H9 (cell line): ENCODE results near the gene ACOT6. TPM values are rescaled to one million over a fixed set of nuclear protein-coding genes. Genes with fewer than 3 reads are reported as not detected.
A peak's percentile ranks its signal among the peaks of the same experiment; 100 is the strongest.

Experiments used
- DNase-seq: peaks from one replicate; pipeline ENCODE4 v3.0.0-alpha.2; 2017
- H2AFZ ChIP-seq: one replicate; pipeline ENCODE4 v1.6.1; 2013; ENCODE audit warnings: mild to moderate bottlenecking, low read length, control low read depth, moderate library complexity
- H2AK5ac ChIP-seq: 2 replicates; pipeline ENCODE4 v1.6.1; 2013; ENCODE audit warnings: low read length, control low read depth, mixed read lengths; ENCODE audit not compliant: insufficient read length
- H2BK120ac ChIP-seq: one replicate; pipeline ENCODE4 v1.6.1; 2013; ENCODE audit warnings: low read depth, mild to moderate bottlenecking, low read length, control low read depth, inconsistent platforms; ENCODE audit not compliant: poor library complexity, severe bottlenecking
- H2BK12ac ChIP-seq: 2 replicates; pipeline ENCODE4 v1.6.1; 2013; ENCODE audit warnings: low read length, control low read depth, mixed read lengths, low read depth; ENCODE audit not compliant: insufficient read length
- H2BK15ac ChIP-seq: 2 replicates; pipeline ENCODE4 v1.6.1; 2013; ENCODE audit warnings: low read depth, low read length, control low read depth
- H2BK20ac ChIP-seq: one replicate; pipeline ENCODE4 v1.6.1; 2013; ENCODE audit warnings: low read depth, mild to moderate bottlenecking, low read length, control low read depth, inconsistent platforms; ENCODE audit not compliant: poor library complexity, severe bottlenecking
- H2BK5ac ChIP-seq: 2 replicates; pipeline ENCODE4 v1.6.1; 2013; ENCODE audit warnings: low read length, control low read depth, mixed read lengths; ENCODE audit not compliant: insufficient read length
- H3K14ac ChIP-seq: 2 replicates; pipeline ENCODE4 v1.6.1; 2013; ENCODE audit warnings: low read length, control low read depth; ENCODE audit not compliant: insufficient read depth
- H3K18ac ChIP-seq: 2 replicates; pipeline ENCODE4 v1.6.1; 2013; ENCODE audit warnings: low read depth, mild to moderate bottlenecking, mixed read lengths, low read length, control low read depth; ENCODE audit not compliant: insufficient read length
- H3K23ac ChIP-seq: 2 replicates; pipeline ENCODE4 v1.6.1; 2013; ENCODE audit warnings: low read length, control low read depth, mixed read lengths, low read depth; ENCODE audit not compliant: insufficient read length
- H3K23me2 ChIP-seq: 2 replicates; pipeline ENCODE4 v1.6.1; 2013; ENCODE audit warnings: low read depth, mild to moderate bottlenecking, mixed read lengths, low read length, control low read depth; ENCODE audit not compliant: insufficient read length, poor library complexity, severe bottlenecking
- H3K27ac ChIP-seq: 2 replicates; pipeline ENCODE4 v1.5.1; 2013; ENCODE audit warnings: low read length, control low read depth, mixed read lengths, low read depth; ENCODE audit not compliant: insufficient read length
- H3K27me3 ChIP-seq: 2 replicates; pipeline ENCODE4 v1.6.1; 2013; ENCODE audit warnings: low read length, control low read depth, inconsistent platforms; ENCODE audit not compliant: insufficient read depth
- H3K4ac ChIP-seq: 2 replicates; pipeline ENCODE4 v1.6.1; 2013; ENCODE audit warnings: low read depth, mild to moderate bottlenecking, control low read depth, inconsistent platforms, low read length, moderate library complexity
- H3K4me1 ChIP-seq: 2 replicates; pipeline ENCODE4 v1.6.1; 2013; ENCODE audit warnings: low read length, control low read depth, inconsistent platforms; ENCODE audit not compliant: insufficient read depth
- H3K4me2 ChIP-seq: 2 replicates; pipeline ENCODE4 v1.6.1; 2013; ENCODE audit warnings: low read length, control low read depth, mixed read lengths; ENCODE audit not compliant: insufficient read length, insufficient read depth
- H3K56ac ChIP-seq: 2 replicates; pipeline ENCODE4 v1.6.1; 2013; ENCODE audit warnings: low read depth, mild to moderate bottlenecking, mixed read lengths, low read length, control low read depth; ENCODE audit not compliant: insufficient read length
- H3K79me1 ChIP-seq: 2 replicates; pipeline ENCODE4 v1.6.1; 2013; ENCODE audit warnings: low read depth, mild to moderate bottlenecking, moderate library complexity, low read length, control low read depth, inconsistent platforms; ENCODE audit not compliant: insufficient read depth, poor library complexity, severe bottlenecking
- H3K79me2 ChIP-seq: 2 replicates; pipeline ENCODE4 v1.6.1; 2013; ENCODE audit warnings: low read length, control low read depth, inconsistent platforms; ENCODE audit not compliant: insufficient read depth
- H3K9ac ChIP-seq: 2 replicates; pipeline ENCODE4 v1.6.1; 2013; ENCODE audit warnings: low read length, control low read depth, mixed read lengths; ENCODE audit not compliant: insufficient read length; ENCODE audit errors: extremely low read depth
- H3K9me3 ChIP-seq: one replicate; pipeline ENCODE4 v1.6.1; 2013; ENCODE audit warnings: low read depth, low read length, inconsistent platforms; ENCODE audit not compliant: control insufficient read depth
- H3T11ph ChIP-seq: one replicate; pipeline ENCODE4 v1.6.1; 2013; ENCODE audit warnings: mild to moderate bottlenecking, low read length, control low read depth, inconsistent platforms
- H4K20me1 ChIP-seq: one replicate; pipeline ENCODE4 v1.6.1; 2013; ENCODE audit not compliant: control insufficient read depth, insufficient read length, insufficient read depth
- H4K5ac ChIP-seq: 2 replicates; pipeline ENCODE4 v1.6.1; 2013; ENCODE audit warnings: low read depth, mild to moderate bottlenecking, mixed read lengths, low read length, control low read depth; ENCODE audit not compliant: insufficient read length
- H4K8ac ChIP-seq: replicated peaks from 2 replicates; pipeline ENCODE4 v1.6.1; 2013; ENCODE audit warnings: low read length, control low read depth, mixed read lengths, low read depth; ENCODE audit not compliant: insufficient read length
- H4K91ac ChIP-seq: 2 replicates; pipeline ENCODE4 v1.6.1; 2013; ENCODE audit warnings: low read depth, mild to moderate bottlenecking, moderate library complexity, mixed read lengths, low read length, control low read depth; ENCODE audit not compliant: insufficient read length
- H3K27ac Mint-ChIP-seq, 3 experiments: 2 replicates in 2 of 3; 3 replicates in 1 of 3; pipeline ENCODE4 v1.8.0; 2020 to 2021; ENCODE audit warnings: mixed read lengths in 3 of 3, mild to moderate bottlenecking in 1 of 3, moderate library complexity in 1 of 3
- H3K27me3 Mint-ChIP-seq: 2 replicates; pipeline ENCODE4 v1.8.0; 2021; ENCODE audit warnings: low read depth, mild to moderate bottlenecking, moderate library complexity, mixed read lengths
- H3K36me3 Mint-ChIP-seq, 3 experiments: 2 replicates in 2 of 3; 3 replicates in 1 of 3; pipeline ENCODE4 v1.8.0; 2020 to 2021; ENCODE audit warnings: low read depth in 3 of 3, mixed read lengths in 3 of 3; ENCODE audit not compliant: insufficient read depth in 1 of 3
- H3K4me1 Mint-ChIP-seq, 2 experiments: 2 replicates each; pipeline ENCODE4 v1.8.0; 2020; ENCODE audit warnings: mixed read lengths in 2 of 2
- H3K4me3 Mint-ChIP-seq, 2 experiments: 2 replicates in 1 of 2; 3 replicates in 1 of 2; pipeline ENCODE4 v1.8.0; 2020 to 2021; ENCODE audit warnings: mild to moderate bottlenecking in 2 of 2, mixed read lengths in 2 of 2, moderate library complexity in 1 of 2
- H3K9me3 Mint-ChIP-seq, 2 experiments: 2 replicates in 1 of 2; 3 replicates in 1 of 2; pipeline ENCODE4 v1.8.0; 2020; ENCODE audit warnings: mild to moderate bottlenecking in 2 of 2, mixed read lengths in 2 of 2, moderate library complexity in 1 of 2
- CTCF ChIP-seq: fragments of 200-600 bp; sonication (generic); conservative IDR thresholded peaks from 3 replicates; pipeline ENCODE4 v1.8.0; 2021; ENCODE audit warnings: antibody characterized with exemption, mild to moderate bottlenecking
- WGBS: extraction: QIAGEN DNeasy Blood & Tissue Kit; methylation state at CpG from one replicate; pipeline ENCODE4 v1.1.7; 2013; ENCODE audit warnings: missing lambda C conversion rate, low lambda C conversion rate, mixed read lengths; ENCODE audit not compliant: insufficient read length; ENCODE audit errors: extremely low coverage; 5-methylcytosine and 5-hydroxymethylcytosine counted together
- total RNA-seq: library from RNA; stranded (reverse); gene quantifications from 2 replicates; pipeline ENCODE4 v1.2.1, GENCODE V29; 2021

Gene ACOT6
- total RNA-seq, 1 experiment from 2014 or later, result not detected

- H3K79me1 ChIP-seq, result no peaks in the 10 kb centered on the region
- no peak overlapping the region for H2BK5ac ChIP-seq
- no peak overlapping the region for H2BK12ac ChIP-seq
- no peaks in the 10 kb centered on the region for H3K27me3 Mint-ChIP-seq
- H3K9me3 ChIP-seq, result no peaks in the 10 kb centered on the region
- H3K23me2 ChIP-seq, result no peaks in the 10 kb centered on the region
- H3K9me3 Mint-ChIP-seq, result peaks cover 0 to 3% of the 10 kb centered on the region in 2 experiments; a peak in 1 of 5 replicates
- no peak overlapping the region for H3K4ac ChIP-seq
- no peaks in the 10 kb centered on the region for H3K79me2 ChIP-seq
- H3K4me1 Mint-ChIP-seq, result peaks cover 0 to 5% of the 10 kb centered on the region in 2 experiments; a peak in 2 of 4 replicates
- no peaks in the 10 kb centered on the region for H4K20me1 ChIP-seq
- peak overlapping the region; percentile 82 for H3K18ac ChIP-seq
- no peaks in the 10 kb centered on the region for H3K27me3 ChIP-seq
- no peak overlapping the region for H3K9ac ChIP-seq
- H3K23ac ChIP-seq, result no peak overlapping the region
- no CpG with 5 or more reads among the region's 1 CpG for WGBS
- peak; percentile 55; the same call in 2 of the 3 replicates for TF ChIP-seq CTCF
- H2AFZ ChIP-seq, result no peak overlapping the region
- H4K8ac ChIP-seq, result no peak overlapping the region
- no peak overlapping the region for H4K91ac ChIP-seq
- H3K27ac ChIP-seq, result no peak overlapping the region
- peaks cover 7 to 10% (median 8%) of the 10 kb centered on the region in 3 experiments for H3K36me3 Mint-ChIP-seq
- no peak overlapping the region for H2AK5ac ChIP-seq
- peak overlapping the region in 1 of 3 experiments; percentile 89; a peak in 3 of 7 replicates for H3K27ac Mint-ChIP-seq
- peak overlapping the region; percentile 95 for H3T11ph ChIP-seq
- H2BK120ac ChIP-seq, result peak overlapping the region; percentile 86
- no peak overlapping the region for H2BK15ac ChIP-seq
- DNase-seq, result peak; percentile 76
- H2BK20ac ChIP-seq, result no peak overlapping the region
- no peak overlapping the region for H3K4me3 Mint-ChIP-seq
- no peak overlapping the region for H4K5ac ChIP-seq
- no peak overlapping the region for H3K4me2 ChIP-seq
- H3K56ac ChIP-seq, result no peak overlapping the region
- no peaks in the 10 kb centered on the region for H3K4me1 ChIP-seq
- H3K14ac ChIP-seq, result peak overlapping the region; percentile 80; the same call in 1 of the 2 replicates
These were observed 50.2 kb downstream of the ACOT6 start for GRCh38 chr14:73662487-73662943.
